HEK293 (cell line): ENCODE data around the gene HOXA11.

Source experiments
- CTCF ChIA-PET: fragments of 350-600 bp; formaldehyde crosslinking; extraction: SDS; loops from one replicate; lab custom pipeline; 2021; ENCODE audit warnings: antibody characterized with exemption; lab: Yijun Ruan, JAX
- POLR2A ChIA-PET: fragments of 300-600 bp; formaldehyde crosslinking; extraction: SDS; loops from one replicate; lab custom pipeline; 2020; ENCODE audit warnings: antibody characterized with exemption, inconsistent platforms; lab: Yijun Ruan, JAX
- H3K27ac ChIP-seq: fragments of 200-500 bp; sonication (Bioruptor generic); 2 replicates; pipeline ENCODE4 v1.5.1; 2014; ENCODE audit warnings: low read depth, low read length, control low read depth, inconsistent platforms; ENCODE audit errors: extremely low read depth
- H3K36me3 ChIP-seq, 2 experiments: fragments of 200-500 bp in 1 of 2; sonication (Bioruptor generic) in 1 of 2; 1 replicate in 1 of 2; 2 replicates in 1 of 2; pipeline ENCODE4 v1.5.1; 2014 to 2017; ENCODE audit warnings: inconsistent platforms in 2 of 2, low read length in 2 of 2; ENCODE audit not compliant: control insufficient read depth in 2 of 2, insufficient read depth in 1 of 2
- H3K4me1 ChIP-seq: fragments of 200-500 bp; sonication (Bioruptor generic); 2 replicates; pipeline ENCODE4 v1.5.1; 2014; ENCODE audit warnings: mild to moderate bottlenecking, low read length, inconsistent platforms; ENCODE audit not compliant: control insufficient read depth, insufficient read depth
- H3K4me3 ChIP-seq: 2 replicates; pipeline ENCODE4 v1.5.1; 2011; ENCODE audit warnings: low read depth, mild to moderate bottlenecking, control low read depth, low read length, moderate library complexity
- H3K9me3 ChIP-seq: fragments of 200-500 bp; sonication (Bioruptor generic); 2 replicates; pipeline ENCODE4 v1.5.1; 2014; ENCODE audit warnings: low read depth, low read length, inconsistent platforms; ENCODE audit not compliant: control insufficient read depth, insufficient read depth
- BCL11A ChIP-seq: fragments of 450-650 bp; formaldehyde crosslinking; IDR thresholded peaks from 2 replicates; pipeline ENCODE4 v1.5.1; 2016; ENCODE audit warnings: low read depth, missing biosample characterization, missing genetic modification characterization
- FEZF1 ChIP-seq: fragments of 450-650 bp; formaldehyde crosslinking; IDR thresholded peaks from 2 replicates; pipeline ENCODE4 v1.5.1; 2016; ENCODE audit warnings: missing biosample characterization, missing genetic modification characterization
- IKZF3 ChIP-seq: fragments of 450-650 bp; IDR thresholded peaks from 2 replicates; pipeline ENCODE4 v1.5.0; 2018; ENCODE audit warnings: missing biosample characterization, mild to moderate bottlenecking, missing genetic modification characterization, moderate library complexity
- KLF10 ChIP-seq: fragments of 450-650 bp; IDR thresholded peaks from 2 replicates; pipeline ENCODE4 v1.5.1; 2018; ENCODE audit warnings: missing biosample characterization, mild to moderate bottlenecking, missing genetic modification characterization
- SP7 ChIP-seq: fragments of 450-650 bp; formaldehyde crosslinking; IDR thresholded peaks from 2 replicates; pipeline ENCODE4 v1.5.1; 2016; ENCODE audit warnings: missing biosample characterization, missing genetic modification characterization
- ZBTB48 ChIP-seq: fragments of 450-650 bp; formaldehyde crosslinking; IDR thresholded peaks from 2 replicates; pipeline ENCODE4 v1.5.1; 2016; ENCODE audit warnings: missing biosample characterization, missing genetic modification characterization
- ZEB2 ChIP-seq: fragments of 450-650 bp; formaldehyde crosslinking; IDR thresholded peaks from 2 replicates; pipeline ENCODE4 v1.5.1; 2016; ENCODE audit warnings: missing biosample characterization, missing genetic modification characterization
- ZNF114 ChIP-seq: fragments of 450-650 bp; formaldehyde crosslinking; IDR thresholded peaks from 2 replicates; pipeline ENCODE4 v1.5.0; 2017; ENCODE audit warnings: missing biosample characterization, missing genetic modification characterization
- ZNF223 ChIP-seq: fragments of 450-650 bp; formaldehyde crosslinking; IDR thresholded peaks from 2 replicates; pipeline ENCODE4 v1.5.1; 2016; ENCODE audit warnings: missing biosample characterization, missing genetic modification characterization
- ZNF266 ChIP-seq: fragments of 450-650 bp; formaldehyde crosslinking; IDR thresholded peaks from 2 replicates; pipeline ENCODE4 v1.5.1; 2016; ENCODE audit warnings: missing biosample characterization, missing genetic modification characterization, low read depth
- ZNF350 ChIP-seq: fragments of 450-650 bp; formaldehyde crosslinking; IDR thresholded peaks from 2 replicates; pipeline ENCODE4 v1.5.0; 2017; ENCODE audit warnings: missing biosample characterization, mild to moderate bottlenecking, missing genetic modification characterization
- ZNF366 ChIP-seq: fragments of 450-650 bp; formaldehyde crosslinking; conservative IDR thresholded peaks from 2 replicates; pipeline ENCODE4 v1.5.1; 2016; ENCODE audit warnings: missing biosample characterization, missing genetic modification characterization
- ZNF37A ChIP-seq: fragments of 450-650 bp; IDR thresholded peaks from 2 replicates; pipeline ENCODE4 v1.5.1; 2018; ENCODE audit warnings: missing biosample characterization, missing genetic modification characterization
- ZNF391 ChIP-seq: fragments of 450-650 bp; formaldehyde crosslinking; IDR thresholded peaks from 2 replicates; pipeline ENCODE4 v1.5.1; 2016; ENCODE audit warnings: low read depth, missing biosample characterization, missing genetic modification characterization, borderline replicate concordance
- ZNF555 ChIP-seq: fragments of 450-650 bp; formaldehyde crosslinking; conservative IDR thresholded peaks from 2 replicates; pipeline ENCODE4 v1.5.1; 2017; ENCODE audit warnings: missing biosample characterization, mild to moderate bottlenecking, missing genetic modification characterization, inconsistent platforms
- ZNF585B ChIP-seq: fragments of 450-650 bp; formaldehyde crosslinking; IDR thresholded peaks from 2 replicates; pipeline ENCODE4 v1.5.1; 2016; ENCODE audit warnings: missing biosample characterization, missing genetic modification characterization
- ZNF596 ChIP-seq: fragments of 450-650 bp; IDR thresholded peaks from 2 replicates; pipeline ENCODE4 v1.5.0; 2018; ENCODE audit warnings: missing biosample characterization, mild to moderate bottlenecking, missing genetic modification characterization, moderate library complexity
- ZXDB ChIP-seq: fragments of 450-650 bp; formaldehyde crosslinking; IDR thresholded peaks from 2 replicates; pipeline ENCODE4 v1.5.1; 2016; ENCODE audit warnings: missing biosample characterization, missing genetic modification characterization
- TF ChIP-seq, protein P1 (sequence below): fragments of 450-650 bp; formaldehyde crosslinking; optimal IDR thresholded peaks from 2 replicates; pipeline ENCODE3; 2016; ENCODE audit warnings: missing biosample characterization, mild to moderate bottlenecking, missing genetic modification characterization
- TF ChIP-seq, protein P2 (sequence below): fragments of 450-650 bp; formaldehyde crosslinking; IDR thresholded peaks from 2 replicates; pipeline ENCODE4 v1.5.1; 2017; ENCODE audit warnings: missing biosample characterization, missing genetic modification characterization
- TF ChIP-seq, protein P3 (sequence below): fragments of 450-650 bp; formaldehyde crosslinking; IDR thresholded peaks from 2 replicates; pipeline ENCODE4 v1.5.1; 2016; ENCODE audit warnings: missing biosample characterization, missing genetic modification characterization

Gene HOXA11

DNA sequence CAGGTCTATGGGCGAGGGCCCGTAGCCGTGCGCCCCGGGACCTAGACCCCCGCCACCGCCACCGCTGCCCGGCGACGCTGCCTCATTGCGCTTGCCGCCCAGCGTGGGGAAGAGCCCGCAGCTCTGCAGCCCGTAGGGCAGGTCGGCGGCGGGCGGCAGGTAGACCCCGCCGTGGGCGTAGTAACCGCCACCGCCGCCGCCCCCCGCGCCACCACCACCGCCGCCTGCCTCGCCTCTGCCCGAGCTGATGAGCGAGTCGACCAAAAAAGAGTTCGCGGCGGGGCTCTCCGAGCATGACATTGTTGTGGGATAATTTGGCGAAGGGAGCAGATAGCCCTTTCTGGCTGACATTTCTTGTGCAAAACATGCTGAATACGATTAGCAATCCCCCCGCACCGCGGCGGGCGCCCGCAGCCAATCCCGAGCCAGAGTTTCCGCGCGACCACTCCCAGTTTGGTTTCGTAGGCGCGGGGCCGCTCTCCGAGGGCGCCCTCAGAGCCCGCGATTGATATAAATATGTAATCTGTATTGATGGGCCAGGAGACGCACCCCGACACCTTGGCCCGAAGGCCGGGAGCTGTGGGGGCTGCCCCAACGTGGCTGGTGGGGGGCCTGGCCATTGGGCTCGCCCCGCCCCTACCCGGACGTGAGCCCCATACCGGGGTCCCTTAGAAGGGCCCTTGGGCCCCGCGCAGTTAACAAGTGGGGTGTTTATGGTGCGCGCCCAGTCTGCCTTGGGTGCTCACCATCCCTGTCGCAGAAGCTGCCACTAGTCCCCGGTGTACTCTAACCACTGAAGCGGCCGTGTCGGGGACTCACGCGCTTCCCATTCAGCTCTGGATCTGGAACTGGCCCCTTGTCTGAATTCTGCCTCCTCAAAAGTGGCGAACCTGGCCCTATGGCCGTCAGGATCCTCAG lies 10.8 kb downstream of the HOXA11 start, which contains the start of gene HOXA10 (continued):
- TF ChIP-seq, protein P1, sequence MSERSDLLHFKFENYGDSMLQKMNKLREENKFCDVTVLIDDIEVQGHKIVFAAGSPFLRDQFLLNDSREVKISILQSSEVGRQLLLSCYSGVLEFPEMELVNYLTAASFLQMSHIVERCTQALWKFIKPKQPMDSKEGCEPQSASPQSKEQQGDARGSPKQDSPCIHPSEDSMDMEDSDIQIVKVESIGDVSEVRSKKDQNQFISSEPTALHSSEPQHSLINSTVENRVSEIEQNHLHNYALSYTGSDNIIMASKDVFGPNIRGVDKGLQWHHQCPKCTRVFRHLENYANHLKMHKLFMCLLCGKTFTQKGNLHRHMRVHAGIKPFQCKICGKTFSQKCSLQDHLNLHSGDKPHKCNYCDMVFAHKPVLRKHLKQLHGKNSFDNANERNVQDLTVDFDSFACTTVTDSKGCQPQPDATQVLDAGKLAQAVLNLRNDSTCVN (tag by site-specific recombination), result peak; percentile 41
- TF ChIP-seq, all 188 proteins: peak for 27

DNA sequence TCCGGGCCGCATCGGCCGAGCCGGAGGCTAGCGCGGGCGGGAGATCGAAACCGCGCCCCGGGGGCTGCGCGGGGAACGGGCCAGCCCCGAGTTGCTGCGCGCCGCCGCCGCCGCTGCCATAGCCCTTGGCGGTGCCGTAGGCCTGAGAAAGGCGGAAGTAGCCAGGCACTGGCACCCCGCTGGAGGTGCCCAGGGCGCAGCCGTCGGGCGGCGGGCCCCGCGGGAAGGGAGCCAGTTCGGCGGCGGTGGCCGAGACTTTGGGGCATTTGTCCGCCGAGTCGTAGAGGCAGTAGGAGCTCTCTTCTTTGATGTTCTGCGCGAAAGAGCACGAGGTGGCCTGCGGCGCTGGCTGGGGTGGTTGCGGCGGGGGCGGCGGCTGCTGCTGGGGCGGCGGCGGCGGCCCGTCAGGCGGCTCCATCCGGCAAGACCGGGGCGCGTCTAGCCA lies 11.5 kb downstream of the HOXA11 start:
- ChIA-PET CTCF (interaction anchor here (0.7 kb wide), 1 partner anchor 59 kb away, joined by 3 read pairs; no protein-coding TSS in a partner anchor), POLR2A (interaction anchor here (1.1 to 11.2 kb wide), 11 partner anchors 9 to 1311 kb away, joined by 3 to 237 read pairs (median 6); partner anchors contain the start of genes HOXA11, HOXA13, HOXA6 and HOXA7)
- Histone ChIP-seq H3K9me3 (no peaks in the 10 kb centered on the region), H3K4me1 (peaks cover 10% of the 10 kb centered on the region), H3K36me3 (peaks cover 8 to 14% of the 10 kb centered on the region in 2 experiments), H3K27ac (peak overlapping the region; percentile 100), H3K4me3 (peak overlapping the region; percentile 76)
- no peak for TF ChIP-seq ZNF114 (tag by site-specific recombination)
- TF ChIP-seq, protein P1 (tag by site-specific recombination), result peak; percentile 46

DNA sequence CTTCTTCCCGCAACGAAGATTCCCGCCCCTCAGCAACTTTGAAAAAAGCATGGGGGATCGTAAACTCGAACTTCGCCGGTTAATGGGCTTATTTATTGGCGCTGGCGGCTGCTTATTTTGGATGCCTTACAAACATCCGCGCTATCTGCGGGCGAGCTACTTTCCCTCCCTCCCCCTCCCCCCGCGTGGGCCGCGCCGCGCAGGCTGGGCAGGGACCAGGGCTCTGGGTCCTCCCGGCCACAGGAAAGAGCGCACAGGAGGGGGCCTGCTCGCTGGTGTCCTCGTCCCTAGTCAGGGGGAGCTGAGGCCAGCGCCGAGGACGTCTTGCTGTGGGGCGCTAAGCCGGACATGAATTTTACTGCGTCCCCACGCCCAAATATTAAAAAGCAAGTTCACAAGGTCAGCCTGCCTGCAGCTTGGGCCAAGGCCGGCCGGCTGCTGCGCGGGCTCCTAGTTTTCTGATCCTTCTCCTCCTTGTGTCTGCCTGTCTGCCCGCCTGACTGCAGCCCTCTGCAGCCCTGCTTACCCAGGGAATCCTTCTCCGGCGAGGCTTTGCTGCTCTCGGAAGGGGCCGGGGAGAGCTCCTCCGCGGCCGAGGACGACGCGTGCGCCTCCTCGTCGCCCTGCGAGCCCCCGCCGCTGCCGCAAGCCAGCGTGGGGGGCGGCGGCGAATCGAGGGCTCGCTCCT lies 12.1 kb downstream of the HOXA11 start:
- Histone ChIP-seq H3K4me3 (peak overlapping the region; percentile 76), H3K4me1 (peaks cover 10% of the 10 kb centered on the region), H3K36me3 (peaks cover 8 to 18% of the 10 kb centered on the region in 2 experiments), H3K9me3 (no peaks in the 10 kb centered on the region), H3K27ac (peak overlapping the region; percentile 100)
- POLR2A ChIA-PET, result interaction anchor here (0.7 to 11.2 kb wide), 14 partner anchors 8 to 1317 kb away, joined by 3 to 237 read pairs (median 4); partner anchors contain the start of genes CBX3, HOXA11, HOXA13 and HOXA6
- CTCF ChIA-PET, result interaction anchor here (0.5 to 0.7 kb wide), 2 partner anchors 58 to 359 kb away, joined by 3 read pairs; no protein-coding TSS in a partner anchor
- no peak for TF ChIP-seq ZNF37A
- peak; percentile 50 for TF ChIP-seq ZNF366 (tag by site-specific recombination)
- TF ChIP-seq BCL11A (tag by site-specific recombination), result peak; percentile 78; the same call in 1 of the 2 replicates
- peak; percentile 67 for TF ChIP-seq SP7 (tag by site-specific recombination)
- TF ChIP-seq ZNF350 (tag by site-specific recombination), result no peak
- TF ChIP-seq ZNF223 (tag by site-specific recombination), result no peak
- peak; percentile 31; the same call in 1 of the 2 replicates for TF ChIP-seq ZNF391 (tag by site-specific recombination)
- no peak for TF ChIP-seq ZNF585B (tag by site-specific recombination)
- TF ChIP-seq ZXDB (tag by site-specific recombination), result peak; percentile 88
- TF ChIP-seq ZNF555 (tag by site-specific recombination), result no peak
- TF ChIP-seq, protein P2, sequence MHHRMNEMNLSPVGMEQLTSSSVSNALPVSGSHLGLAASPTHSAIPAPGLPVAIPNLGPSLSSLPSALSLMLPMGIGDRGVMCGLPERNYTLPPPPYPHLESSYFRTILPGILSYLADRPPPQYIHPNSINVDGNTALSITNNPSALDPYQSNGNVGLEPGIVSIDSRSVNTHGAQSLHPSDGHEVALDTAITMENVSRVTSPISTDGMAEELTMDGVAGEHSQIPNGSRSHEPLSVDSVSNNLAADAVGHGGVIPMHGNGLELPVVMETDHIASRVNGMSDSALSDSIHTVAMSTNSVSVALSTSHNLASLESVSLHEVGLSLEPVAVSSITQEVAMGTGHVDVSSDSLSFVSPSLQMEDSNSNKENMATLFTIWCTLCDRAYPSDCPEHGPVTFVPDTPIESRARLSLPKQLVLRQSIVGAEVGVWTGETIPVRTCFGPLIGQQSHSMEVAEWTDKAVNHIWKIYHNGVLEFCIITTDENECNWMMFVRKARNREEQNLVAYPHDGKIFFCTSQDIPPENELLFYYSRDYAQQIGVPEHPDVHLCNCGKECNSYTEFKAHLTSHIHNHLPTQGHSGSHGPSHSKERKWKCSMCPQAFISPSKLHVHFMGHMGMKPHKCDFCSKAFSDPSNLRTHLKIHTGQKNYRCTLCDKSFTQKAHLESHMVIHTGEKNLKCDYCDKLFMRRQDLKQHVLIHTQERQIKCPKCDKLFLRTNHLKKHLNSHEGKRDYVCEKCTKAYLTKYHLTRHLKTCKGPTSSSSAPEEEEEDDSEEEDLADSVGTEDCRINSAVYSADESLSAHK (tag by site-specific recombination), result peak; percentile 79
- TF ChIP-seq, protein P3, sequence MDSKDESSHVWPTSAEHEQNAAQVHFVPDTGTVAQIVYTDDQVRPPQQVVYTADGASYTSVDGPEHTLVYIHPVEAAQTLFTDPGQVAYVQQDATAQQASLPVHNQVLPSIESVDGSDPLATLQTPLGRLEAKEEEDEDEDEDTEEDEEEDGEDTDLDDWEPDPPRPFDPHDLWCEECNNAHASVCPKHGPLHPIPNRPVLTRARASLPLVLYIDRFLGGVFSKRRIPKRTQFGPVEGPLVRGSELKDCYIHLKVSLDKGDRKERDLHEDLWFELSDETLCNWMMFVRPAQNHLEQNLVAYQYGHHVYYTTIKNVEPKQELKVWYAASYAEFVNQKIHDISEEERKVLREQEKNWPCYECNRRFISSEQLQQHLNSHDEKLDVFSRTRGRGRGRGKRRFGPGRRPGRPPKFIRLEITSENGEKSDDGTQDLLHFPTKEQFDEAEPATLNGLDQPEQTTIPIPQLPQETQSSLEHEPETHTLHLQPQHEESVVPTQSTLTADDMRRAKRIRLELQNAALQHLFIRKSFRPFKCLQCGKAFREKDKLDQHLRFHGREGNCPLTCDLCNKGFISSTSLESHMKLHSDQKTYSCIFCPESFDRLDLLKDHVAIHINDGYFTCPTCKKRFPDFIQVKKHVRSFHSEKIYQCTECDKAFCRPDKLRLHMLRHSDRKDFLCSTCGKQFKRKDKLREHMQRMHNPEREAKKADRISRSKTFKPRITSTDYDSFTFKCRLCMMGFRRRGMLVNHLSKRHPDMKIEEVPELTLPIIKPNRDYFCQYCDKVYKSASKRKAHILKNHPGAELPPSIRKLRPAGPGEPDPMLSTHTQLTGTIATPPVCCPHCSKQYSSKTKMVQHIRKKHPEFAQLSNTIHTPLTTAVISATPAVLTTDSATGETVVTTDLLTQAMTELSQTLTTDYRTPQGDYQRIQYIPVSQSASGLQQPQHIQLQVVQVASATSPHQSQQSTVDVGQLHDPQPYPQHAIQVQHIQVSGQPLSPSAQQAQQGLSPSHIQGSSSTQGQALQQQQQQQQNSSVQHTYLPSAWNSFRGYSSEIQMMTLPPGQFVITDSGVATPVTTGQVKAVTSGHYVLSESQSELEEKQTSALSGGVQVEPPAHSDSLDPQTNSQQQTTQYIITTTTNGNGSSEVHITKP (tag by site-specific recombination), result peak; percentile 68
- TF ChIP-seq FEZF1 (tag by site-specific recombination), result peak; percentile 92
- TF ChIP-seq ZNF266 (tag by site-specific recombination), result no peak
- TF ChIP-seq ZNF596 (tag by site-specific recombination), result peak; percentile 63; the same call in 1 of the 2 replicates
- peak; percentile 53; the same call in 1 of the 2 replicates for TF ChIP-seq KLF10
- TF ChIP-seq IKZF3 (tag by site-specific recombination), result peak; percentile 81
- peak; percentile 75; the same call in 1 of the 2 replicates for TF ChIP-seq ZEB2 (tag by site-specific recombination)
- peak; percentile 79 for TF ChIP-seq ZBTB48
